Measurements from ENCODE around the gene PAH. TPM values are rescaled to one million over a fixed set of nuclear protein-coding genes. Genes with fewer than 3 reads are reported as not detected.

The PAH gene
- polyA plus RNA-seq, 3 donors = not detected

DNA sequence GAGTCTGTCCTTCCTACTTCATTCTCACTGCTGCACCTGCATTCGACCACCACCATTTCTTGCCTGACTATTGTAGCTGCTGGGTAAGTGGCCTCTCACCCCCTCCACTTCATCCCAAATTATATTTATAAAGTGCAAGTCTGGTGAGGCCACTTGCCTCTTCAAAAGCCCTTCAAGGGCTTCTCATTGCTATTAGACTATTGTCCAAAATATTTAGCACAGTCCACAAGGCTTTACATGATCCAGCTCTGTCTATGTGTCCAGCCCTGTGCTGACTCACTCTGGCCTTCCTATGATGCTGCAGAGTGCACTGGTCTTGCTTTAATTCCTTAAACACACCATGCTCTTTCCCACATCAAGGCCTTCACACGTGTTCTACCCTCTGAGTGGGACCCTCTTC is 46.0 kb downstream of the PAH start:
- H3K4me1 ChIP-seq (ENCODE audit: control insufficient read depth in 1 of 2, insufficient read depth in 2 of 2, low read length in 2 of 2) = no peaks in the 10 kb centered on the region

DNA sequence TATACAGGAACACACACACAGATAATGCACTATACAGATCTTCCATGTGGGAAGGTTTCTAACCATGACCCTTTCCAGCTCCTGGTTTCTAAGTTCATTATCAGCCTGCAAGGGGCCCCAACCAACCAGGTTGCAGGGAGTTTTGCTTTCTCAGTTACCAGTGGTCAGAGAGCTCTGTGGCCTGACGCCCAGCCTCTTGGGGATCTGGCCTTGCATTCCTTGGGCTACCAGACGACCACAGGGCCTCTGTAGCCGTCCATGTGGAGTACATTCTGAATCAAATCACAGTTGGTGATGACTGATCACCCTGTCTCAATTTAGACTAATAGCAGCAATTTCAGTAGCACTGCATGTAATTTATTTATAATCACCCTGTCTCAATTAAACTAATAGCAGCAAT is 47.5 kb downstream of the PAH start:
- peaks cover 0 to 4% (median 0%) of the 10 kb centered on the region in 7 donors for H3K9me3 Mint-ChIP-seq
- no peak overlapping the region for H3K27ac ChIP-seq (ENCODE audit: low read depth in 1 of 2, low read length in 2 of 2)
- no peaks in the 10 kb centered on the region for H3K79me2 ChIP-seq (ENCODE audit: insufficient read depth, low read length)
- TF ChIP-seq, protein P1, sequence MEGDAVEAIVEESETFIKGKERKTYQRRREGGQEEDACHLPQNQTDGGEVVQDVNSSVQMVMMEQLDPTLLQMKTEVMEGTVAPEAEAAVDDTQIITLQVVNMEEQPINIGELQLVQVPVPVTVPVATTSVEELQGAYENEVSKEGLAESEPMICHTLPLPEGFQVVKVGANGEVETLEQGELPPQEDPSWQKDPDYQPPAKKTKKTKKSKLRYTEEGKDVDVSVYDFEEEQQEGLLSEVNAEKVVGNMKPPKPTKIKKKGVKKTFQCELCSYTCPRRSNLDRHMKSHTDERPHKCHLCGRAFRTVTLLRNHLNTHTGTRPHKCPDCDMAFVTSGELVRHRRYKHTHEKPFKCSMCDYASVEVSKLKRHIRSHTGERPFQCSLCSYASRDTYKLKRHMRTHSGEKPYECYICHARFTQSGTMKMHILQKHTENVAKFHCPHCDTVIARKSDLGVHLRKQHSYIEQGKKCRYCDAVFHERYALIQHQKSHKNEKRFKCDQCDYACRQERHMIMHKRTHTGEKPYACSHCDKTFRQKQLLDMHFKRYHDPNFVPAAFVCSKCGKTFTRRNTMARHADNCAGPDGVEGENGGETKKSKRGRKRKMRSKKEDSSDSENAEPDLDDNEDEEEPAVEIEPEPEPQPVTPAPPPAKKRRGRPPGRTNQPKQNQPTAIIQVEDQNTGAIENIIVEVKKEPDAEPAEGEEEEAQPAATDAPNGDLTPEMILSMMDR (IDR thresholded peaks at IDR 0.05) = no peak
- H3K4me1 ChIP-seq (ENCODE audit: control insufficient read depth in 1 of 2, insufficient read depth in 2 of 2, low read length in 2 of 2) = no peaks in the 10 kb centered on the region
- H3K4me3 Mint-ChIP-seq = no peak overlapping the region
- no peaks in the 10 kb centered on the region for H3K4me1 Mint-ChIP-seq
- no peaks in the 10 kb centered on the region for H3K36me3 Mint-ChIP-seq
- no peaks in the 10 kb centered on the region for H3K27me3 ChIP-seq (ENCODE audit: control insufficient read depth in 2 of 2, insufficient read depth in 2 of 2, low read length in 2 of 2)
- H3K36me3 ChIP-seq (replicated peaks in 1 of 2; ENCODE audit: control insufficient read depth in 1 of 2, insufficient read depth in 2 of 2, low read length in 2 of 2) = no peaks in the 10 kb centered on the region
- no peak overlapping the region for H3K9ac ChIP-seq (ENCODE audit: insufficient read depth, low read length, poor library complexity, severe bottlenecking)
- H3K9me3 ChIP-seq (replicated peaks in 1 of 2; ENCODE audit: control insufficient read depth in 1 of 2, insufficient read depth in 1 of 2, low read length in 2 of 2) = no peaks in the 10 kb centered on the region
- H4K20me1 ChIP-seq (ENCODE audit: insufficient read depth, low read length) = no peaks in the 10 kb centered on the region
- no peak for DNase-seq
- H3K27ac Mint-ChIP-seq = no peak overlapping the region
- WGBS (ENCODE audit: insufficient coverage) = 66% methylated on average over 3 of the region's 3 CpGs
- no peak overlapping the region for H3K4me2 ChIP-seq (replicated peaks; ENCODE audit: extremely low read depth, low read length, poor library complexity, severe bottlenecking)
- H3K27me3 Mint-ChIP-seq (ENCODE audit: low read depth in 3 of 3) = peaks cover 0 to 2% (median 2%) of the 10 kb centered on the region in 3 donors
- H3K4me3 ChIP-seq (replicated peaks in 1 of 3; ENCODE audit: low read depth in 2 of 3, low read length in 3 of 3) = no peak overlapping the region
- intact Hi-C loops (cut with micrococcal nuclease) = no loop called here
- no peak overlapping the region for H2AFZ ChIP-seq (ENCODE audit: insufficient read depth, low read depth, low read length, poor library complexity, severe bottlenecking)

More for the DNA sequence above, 46.0 kb downstream of the PAH start:
- no peak overlapping the region for H3K4me3 ChIP-seq (replicated peaks in 1 of 3; ENCODE audit: low read depth in 2 of 3, low read length in 3 of 3)
- H3K4me2 ChIP-seq (replicated peaks; ENCODE audit: extremely low read depth, low read length, poor library complexity, severe bottlenecking) = no peak overlapping the region
- H3K4me3 Mint-ChIP-seq = no peak overlapping the region
- intact Hi-C loops (cut with micrococcal nuclease) = no loop called here
- no peaks in the 10 kb centered on the region for H3K4me1 Mint-ChIP-seq
- peaks cover 0 to 3% (median 2%) of the 10 kb centered on the region in 3 donors for H3K27me3 Mint-ChIP-seq (ENCODE audit: low read depth in 3 of 3)
- H3K79me2 ChIP-seq (ENCODE audit: insufficient read depth, low read length) = no peaks in the 10 kb centered on the region
- no peak overlapping the region for H3K27ac Mint-ChIP-seq
- no peaks in the 10 kb centered on the region for H3K9me3 ChIP-seq (replicated peaks in 1 of 2; ENCODE audit: control insufficient read depth in 1 of 2, insufficient read depth in 1 of 2, low read length in 2 of 2)
- no peak for DNase-seq
- H3K36me3 ChIP-seq (replicated peaks in 1 of 2; ENCODE audit: control insufficient read depth in 1 of 2, insufficient read depth in 2 of 2, low read length in 2 of 2) = no peaks in the 10 kb centered on the region
- H3K27ac ChIP-seq (ENCODE audit: low read depth in 1 of 2, low read length in 2 of 2) = no peak overlapping the region
- H3K27me3 ChIP-seq (ENCODE audit: control insufficient read depth in 2 of 2, insufficient read depth in 2 of 2, low read length in 2 of 2) = no peaks in the 10 kb centered on the region
- no peaks in the 10 kb centered on the region for H3K36me3 Mint-ChIP-seq
- WGBS (ENCODE audit: insufficient coverage) = 40% methylated on average over 1 of the region's 2 CpGs
- H3K9ac ChIP-seq (ENCODE audit: insufficient read depth, low read length, poor library complexity, severe bottlenecking) = no peak overlapping the region
- TF ChIP-seq, protein P1 (IDR thresholded peaks at IDR 0.05) = no peak
- no peak overlapping the region for H2AFZ ChIP-seq (ENCODE audit: insufficient read depth, low read depth, low read length, poor library complexity, severe bottlenecking)
- peaks cover 0 to 4% (median 0%) of the 10 kb centered on the region in 7 donors for H3K9me3 Mint-ChIP-seq
- H4K20me1 ChIP-seq (ENCODE audit: insufficient read depth, low read length) = no peaks in the 10 kb centered on the region

Data from CD14-positive monocyte (primary cell).